ENCODE measurements around the gene ZMYND19. TPM values are rescaled to one million over a fixed set of nuclear protein-coding genes. Genes with fewer than 3 reads are reported as not detected.
"Not testable (repeated sequence)": the region's sequence is repeated elsewhere in the genome, so short reads cannot be mapped to it uniquely, and the experiment has no call there.

The ZMYND19 gene
- total and polyA plus RNA-seq, 8 donors = 9.4 to 40.6 (median 25.6) TPM

GRCh38 chr9:137630126-137630525 is 39.8 kb upstream of the ZMYND19 start:
- Histone ChIP-seq H3K9me3 (no peaks in the 10 kb centered on the region), H3K4me3 (no peak overlapping the region), H3K4me1 (peaks cover 17 to 83% (median 54%) of the 10 kb centered on the region in 4 donors), H3K27me3 (no peaks in the 10 kb centered on the region), H3K36me3 (no peaks in the 10 kb centered on the region), H3K27ac (peak overlapping the region in 3 of 5 donors; percentile 3 to 50 (median 42))
- no peak for TF ChIP-seq POLR2A (IDR thresholded peaks at IDR 0.05)
- TF ChIP-seq, protein P1, sequence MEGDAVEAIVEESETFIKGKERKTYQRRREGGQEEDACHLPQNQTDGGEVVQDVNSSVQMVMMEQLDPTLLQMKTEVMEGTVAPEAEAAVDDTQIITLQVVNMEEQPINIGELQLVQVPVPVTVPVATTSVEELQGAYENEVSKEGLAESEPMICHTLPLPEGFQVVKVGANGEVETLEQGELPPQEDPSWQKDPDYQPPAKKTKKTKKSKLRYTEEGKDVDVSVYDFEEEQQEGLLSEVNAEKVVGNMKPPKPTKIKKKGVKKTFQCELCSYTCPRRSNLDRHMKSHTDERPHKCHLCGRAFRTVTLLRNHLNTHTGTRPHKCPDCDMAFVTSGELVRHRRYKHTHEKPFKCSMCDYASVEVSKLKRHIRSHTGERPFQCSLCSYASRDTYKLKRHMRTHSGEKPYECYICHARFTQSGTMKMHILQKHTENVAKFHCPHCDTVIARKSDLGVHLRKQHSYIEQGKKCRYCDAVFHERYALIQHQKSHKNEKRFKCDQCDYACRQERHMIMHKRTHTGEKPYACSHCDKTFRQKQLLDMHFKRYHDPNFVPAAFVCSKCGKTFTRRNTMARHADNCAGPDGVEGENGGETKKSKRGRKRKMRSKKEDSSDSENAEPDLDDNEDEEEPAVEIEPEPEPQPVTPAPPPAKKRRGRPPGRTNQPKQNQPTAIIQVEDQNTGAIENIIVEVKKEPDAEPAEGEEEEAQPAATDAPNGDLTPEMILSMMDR (IDR thresholded peaks at IDR 0.05) = no peak
- no peak for TF ChIP-seq POLR2AphosphoS5 (IDR thresholded peaks at IDR 0.05)
- no peak for TF ChIP-seq EP300 (IDR thresholded peaks at IDR 0.05)
- intact Hi-C loops (cut with DNase I; ENCODE audit: low total_unique reads) = no loop called here
- 29 to 41% (median 34%) methylated on average over 1 of the region's 1 CpG for WGBS, 5 donors
- DNase-seq = no peak

- H3K9me3 ChIP-seq; H3K36me3 ChIP-seq; intact Hi-C loops (cut with DNase I; ENCODE audit: low total_unique reads); DNase-seq; H3K27ac ChIP-seq; H3K4me3 ChIP-seq; H3K27me3 ChIP-seq: not testable (repeated sequence)
- H3K4me1 ChIP-seq = peaks cover 17 to 81% (median 54%) of the 10 kb centered on the region in 4 donors
- WGBS, 5 donors = 97 to 98% (median 98%) methylated on average over 14 of the region's 14 CpGs
Measured at GRCh38 chr9:137627406-137627805, 37.1 kb upstream of the ZMYND19 start.

GRCh38 chr9:137626464-137626863 is 36.2 kb upstream of the ZMYND19 start:
- H3K27ac ChIP-seq = no peak overlapping the region
- no peak for TF ChIP-seq POLR2AphosphoS5 (IDR thresholded peaks at IDR 0.05)
- TF ChIP-seq, protein P1 (IDR thresholded peaks at IDR 0.05) = no peak
- no peak for TF ChIP-seq POLR2A (IDR thresholded peaks at IDR 0.05)
- TF ChIP-seq EP300 (IDR thresholded peaks at IDR 0.05) = no peak

GRCh38 chr9:137622211-137622610 is 31.9 kb upstream of the ZMYND19 start:
- H3K27ac ChIP-seq; DNase-seq; intact Hi-C loops (cut with DNase I; ENCODE audit: low total_unique reads); H3K27me3 ChIP-seq; H3K36me3 ChIP-seq; H3K4me3 ChIP-seq; H3K9me3 ChIP-seq: not testable (repeated sequence)
- H3K4me1 ChIP-seq = peaks cover 31 to 70% (median 54%) of the 10 kb centered on the region in 4 donors
- 79 to 92% (median 90%) methylated on average over 8 of the region's 8 CpGs for WGBS, 5 donors

More at GRCh38 chr9:137626464-137626863, 36.2 kb upstream of the ZMYND19 start:
- intact Hi-C loops (cut with DNase I; ENCODE audit: low total_unique reads) = no loop called here
- no peaks in the 10 kb centered on the region for H3K27me3 ChIP-seq
- peaks cover 0 to 5% (median 0%) of the 10 kb centered on the region in 4 donors for H3K36me3 ChIP-seq
- WGBS, 5 donors = 65 to 84% (median 78%) methylated on average over 4 of the region's 4 CpGs
- H3K4me1 ChIP-seq = peaks cover 21 to 81% (median 54%) of the 10 kb centered on the region in 4 donors
- DNase-seq = no peak
- H3K9me3 ChIP-seq = no peaks in the 10 kb centered on the region
- H3K4me3 ChIP-seq = no peak overlapping the region

GRCh38 chr9:137621131-137621757 is 30.9 kb upstream of the ZMYND19 start:
- H3K4me3 ChIP-seq = peak overlapping the region in 1 of 4 donors; percentile 78
- intact Hi-C loops (cut with DNase I; ENCODE audit: low total_unique reads) = no loop called here
- H3K27ac ChIP-seq = peak overlapping the region in 1 of 5 donors; percentile 16
- no peaks in the 10 kb centered on the region for H3K9me3 ChIP-seq
- 37 to 49% (median 47%) methylated on average over 6 of the region's 6 CpGs for WGBS, 5 donors
- H3K36me3 ChIP-seq = peaks cover 0 to 12% (median 3%) of the 10 kb centered on the region in 4 donors
- no peaks in the 10 kb centered on the region for H3K27me3 ChIP-seq
- peaks cover 33 to 73% (median 57%) of the 10 kb centered on the region in 4 donors for H3K4me1 ChIP-seq
- DNase-seq = no peak
- no peak for TF ChIP-seq EP300 (IDR thresholded peaks at IDR 0.05)
- TF ChIP-seq POLR2A (IDR thresholded peaks at IDR 0.05) = no peak
- TF ChIP-seq, protein P1 (IDR thresholded peaks at IDR 0.05) = peak in 5 of 7 experiments; percentile 25 to 36 (median 27)
- TF ChIP-seq POLR2AphosphoS5 (IDR thresholded peaks at IDR 0.05) = no peak

All from stomach (tissue), 9 donors.